ENCODE measurements around the gene MVD. TPM values are rescaled to one million over a fixed set of nuclear protein-coding genes. Genes with fewer than 3 reads are reported as not detected.

MVD gene
- total and polyA plus RNA-seq, 2 donors (not counting 1 experiment from before 2014, with no cell fraction given) = 35.9 to 204 TPM

DNA sequence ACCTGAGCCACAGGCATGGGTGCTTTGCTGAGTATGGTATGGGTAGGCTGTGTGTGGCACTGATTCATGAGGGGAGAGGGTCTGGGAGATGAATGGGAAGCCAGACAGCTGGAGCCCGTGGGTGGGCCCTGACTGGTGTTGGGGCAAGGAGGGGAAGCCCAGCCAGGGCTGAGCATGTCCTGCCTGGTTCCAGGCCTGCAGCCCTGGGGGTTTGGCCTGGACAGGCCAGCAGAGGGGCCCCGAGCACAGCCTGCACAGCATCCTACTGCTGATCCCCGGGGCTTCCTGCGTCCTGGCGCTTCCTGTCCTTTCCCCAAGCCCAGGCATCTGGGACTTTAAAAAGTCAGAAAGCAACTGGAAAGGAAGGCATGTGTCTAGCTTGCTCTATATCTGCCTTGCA lies 4.6 kb upstream of the MVD start:
- Histone ChIP-seq H3K9ac (ENCODE audit: insufficient read depth, low read length) (no peak overlapping the region), H3K27ac (ENCODE audit: insufficient read depth, low read length) (no peak overlapping the region), H4K20me1 (ENCODE audit: control insufficient read depth, extremely low read depth, insufficient read depth, low read length) (no peaks in the 10 kb centered on the region), H3K36me3 (ENCODE audit: control insufficient read depth, insufficient read depth, low read length) (peaks cover 2% of the 10 kb centered on the region), H3K9me3 (ENCODE audit: control insufficient read depth, insufficient read depth, low read depth, low read length) (no peaks in the 10 kb centered on the region), H3K79me2 (ENCODE audit: control insufficient read depth, insufficient read depth, low read length) (peaks cover 3% of the 10 kb centered on the region), H3K4me1 (ENCODE audit: control insufficient read depth, extremely low read depth, insufficient read depth, low read length) (no peaks in the 10 kb centered on the region), H2AFZ (ENCODE audit: low read length) (no peak overlapping the region), H3K4me2 (ENCODE audit: extremely low read depth, insufficient read depth, low read length) (no peak overlapping the region), H3K27me3 (ENCODE audit: control insufficient read depth, insufficient read depth, low read length) (no peaks in the 10 kb centered on the region), H3K4me3 (replicated peaks in 1 of 4; ENCODE audit: control extremely low read depth in 1 of 4, insufficient read depth in 1 of 4, low read depth in 3 of 4, low read length in 4 of 4) (no peak overlapping the region)
- no peak for DNase-seq (ENCODE audit: low read depth in 2 of 2)
- TF ChIP-seq EZH2 (IDR thresholded peaks at IDR 0.05; ENCODE audit: low read length, missing control alignments) = no peak
- TF ChIP-seq CTCF (conservative IDR thresholded peaks at IDR 0.05 in 1 of 2, IDR thresholded peaks at IDR 0.05 in 1 of 2; ENCODE audit: low read depth in 1 of 2, low read length in 2 of 2) = no peak

DNA sequence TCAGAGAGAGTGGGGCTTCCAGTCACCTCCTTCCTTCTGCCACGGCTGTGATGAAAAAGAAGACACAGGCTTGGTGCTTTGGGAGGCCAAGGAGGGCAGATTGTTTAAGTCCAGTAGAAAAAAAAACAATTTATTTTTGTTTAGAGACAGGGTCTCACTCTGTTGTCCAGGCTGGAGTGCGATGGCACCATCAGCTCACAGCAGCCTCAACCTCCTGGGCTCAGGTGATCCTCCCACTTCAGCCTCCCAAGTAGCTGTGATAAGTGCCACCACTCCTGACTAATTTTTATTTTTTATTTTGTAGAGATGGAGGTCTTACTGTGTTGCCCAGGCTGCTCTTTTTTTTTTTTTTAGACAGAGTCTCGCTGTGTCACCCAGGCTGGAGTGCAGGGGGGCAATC lies 2.7 kb upstream of the MVD start:
- TF ChIP-seq EZH2 (IDR thresholded peaks at IDR 0.05; ENCODE audit: low read length, missing control alignments) (no peak), CTCF (conservative IDR thresholded peaks at IDR 0.05 in 1 of 2, IDR thresholded peaks at IDR 0.05 in 1 of 2; ENCODE audit: low read depth in 1 of 2, low read length in 2 of 2) (no peak)
- no peak overlapping the region for H3K4me3 ChIP-seq (replicated peaks in 1 of 4; ENCODE audit: control extremely low read depth in 1 of 4, insufficient read depth in 1 of 4, low read depth in 3 of 4, low read length in 4 of 4)
- H3K27ac ChIP-seq (ENCODE audit: insufficient read depth, low read length) = no peak overlapping the region
- H4K20me1 ChIP-seq (ENCODE audit: control insufficient read depth, extremely low read depth, insufficient read depth, low read length) = no peaks in the 10 kb centered on the region
- H2AFZ ChIP-seq (ENCODE audit: low read length) = no peak overlapping the region
- DNase-seq (ENCODE audit: low read depth in 2 of 2) = no peak
- no peak overlapping the region for H3K9ac ChIP-seq (ENCODE audit: insufficient read depth, low read length)
- H3K36me3 ChIP-seq (ENCODE audit: control insufficient read depth, insufficient read depth, low read length) = no peaks in the 10 kb centered on the region
- H3K27me3 ChIP-seq (ENCODE audit: control insufficient read depth, insufficient read depth, low read length) = no peaks in the 10 kb centered on the region
- no peak overlapping the region for H3K4me2 ChIP-seq (ENCODE audit: extremely low read depth, insufficient read depth, low read length)
- H3K4me1 ChIP-seq (ENCODE audit: control insufficient read depth, extremely low read depth, insufficient read depth, low read length) = no peaks in the 10 kb centered on the region
- H3K79me2 ChIP-seq (ENCODE audit: control insufficient read depth, insufficient read depth, low read length) = peaks cover 18% of the 10 kb centered on the region
- H3K9me3 ChIP-seq (ENCODE audit: control insufficient read depth, insufficient read depth, low read depth, low read length) = no peaks in the 10 kb centered on the region

DNA sequence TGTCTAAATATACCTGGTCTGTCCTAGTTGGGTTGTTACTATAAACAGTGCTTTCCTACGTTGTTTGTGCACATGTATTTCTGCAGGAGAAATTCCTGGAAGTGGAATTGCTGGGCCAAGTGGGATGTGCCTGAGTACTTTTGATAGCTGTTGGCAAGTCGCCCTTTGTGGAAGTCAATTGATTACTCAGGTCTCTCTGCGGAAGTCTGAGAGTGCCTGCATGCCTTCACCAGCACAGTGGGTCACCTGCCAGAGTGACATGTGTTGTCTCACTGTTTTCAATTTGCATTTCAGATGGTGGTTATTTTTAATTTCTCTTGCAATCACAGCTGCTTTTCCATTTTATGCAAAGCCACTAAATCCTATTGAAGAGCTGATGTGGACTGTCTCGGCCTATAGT lies 2.3 kb upstream of the MVD start:
- peaks cover 19% of the 10 kb centered on the region for H3K79me2 ChIP-seq (ENCODE audit: control insufficient read depth, insufficient read depth, low read length)

More for the DNA sequence above, 2.3 kb upstream of the MVD start:
- no peaks in the 10 kb centered on the region for H3K9me3 ChIP-seq (ENCODE audit: control insufficient read depth, insufficient read depth, low read depth, low read length)
- no peak overlapping the region for H2AFZ ChIP-seq (ENCODE audit: low read length)
- H4K20me1 ChIP-seq (ENCODE audit: control insufficient read depth, extremely low read depth, insufficient read depth, low read length) = no peaks in the 10 kb centered on the region
- no peak for DNase-seq (ENCODE audit: low read depth in 2 of 2)
- no peak overlapping the region for H3K27ac ChIP-seq (ENCODE audit: insufficient read depth, low read length)
- H3K4me3 ChIP-seq (replicated peaks in 1 of 4; ENCODE audit: control extremely low read depth in 1 of 4, insufficient read depth in 1 of 4, low read depth in 3 of 4, low read length in 4 of 4) = no peak overlapping the region
- H3K4me1 ChIP-seq (ENCODE audit: control insufficient read depth, extremely low read depth, insufficient read depth, low read length) = no peaks in the 10 kb centered on the region
- TF ChIP-seq CTCF (conservative IDR thresholded peaks at IDR 0.05 in 1 of 2, IDR thresholded peaks at IDR 0.05 in 1 of 2; ENCODE audit: low read depth in 1 of 2, low read length in 2 of 2) = no peak
- TF ChIP-seq EZH2 (IDR thresholded peaks at IDR 0.05; ENCODE audit: low read length, missing control alignments) = no peak
- H3K4me2 ChIP-seq (ENCODE audit: extremely low read depth, insufficient read depth, low read length) = no peak overlapping the region
- H3K36me3 ChIP-seq (ENCODE audit: control insufficient read depth, insufficient read depth, low read length) = no peaks in the 10 kb centered on the region
- H3K9ac ChIP-seq (ENCODE audit: insufficient read depth, low read length) = no peak overlapping the region
- no peaks in the 10 kb centered on the region for H3K27me3 ChIP-seq (ENCODE audit: control insufficient read depth, insufficient read depth, low read length)

Measured in fibroblast of lung (primary cell).